ENCODE measurements around the gene ZFHX3. TPM values are rescaled to one million over a fixed set of nuclear protein-coding genes. Genes with fewer than 3 reads are reported as not detected.

The ZFHX3 gene
- total and polyA plus RNA-seq, 9 of the 15 experiments (the other 6 are each of a cell fraction or from before 2014, with no cell fraction given): 0.01 to 0.23 (median 0.06) TPM; not detected in 4

GRCh38 chr16:72877374-72878028 is 170.4 kb downstream of the ZFHX3 start (continued):
- TF ChIP-seq C11orf30 (IDR thresholded peaks at IDR 0.05; ENCODE audit: low read depth) (peak; percentile 35; the same call in 1 of the 2 replicates), HIVEP1 (CRISPR knock-in tag; IDR thresholded peaks at IDR 0.05) (no peak), FOXO4 (CRISPR knock-in tag; IDR thresholded peaks at IDR 0.05) (no peak), ZNF551 (CRISPR knock-in tag; IDR thresholded peaks at IDR 0.05) (no peak), ZNF395 (CRISPR knock-in tag; IDR thresholded peaks at IDR 0.05) (no peak), SFPQ (IDR thresholded peaks at IDR 0.05; ENCODE audit: low read depth, low read length) (no peak), ZNF445 (CRISPR knock-in tag; IDR thresholded peaks at IDR 0.05; ENCODE audit: low read depth) (no peak), L3MBTL2 (IDR thresholded peaks at IDR 0.05) (0 out of 2 replicates have a peak, but pooled peaks have one; percentile 16), ATF2 (CRISPR knock-in tag; IDR thresholded peaks at IDR 0.05) (no peak), MAX (CRISPR knock-in tag; IDR thresholded peaks at IDR 0.05) (no peak), FOXJ2 (tag; IDR thresholded peaks at IDR 0.05) (no peak), NR0B1 (IDR thresholded peaks at IDR 0.05; ENCODE audit: partially characterized antibody) (no peak)

All from K562 (cell line).